Anterior cingulate cortex (tissue), 58 donors: ENCODE data around the gene PSMD13.
A peak's percentile ranks its signal among the peaks of the same experiment; 100 is the strongest.
"Not testable (repeated sequence)": the region's sequence is repeated elsewhere in the genome, so short reads cannot be mapped to it uniquely, and the experiment has no call there.

Experiments
- DNase-seq, 58 donors: peaks; one replicate each; lab custom pipeline; 2025; lab: John Stamatoyannopoulos, UW

The PSMD13 gene

DNA sequence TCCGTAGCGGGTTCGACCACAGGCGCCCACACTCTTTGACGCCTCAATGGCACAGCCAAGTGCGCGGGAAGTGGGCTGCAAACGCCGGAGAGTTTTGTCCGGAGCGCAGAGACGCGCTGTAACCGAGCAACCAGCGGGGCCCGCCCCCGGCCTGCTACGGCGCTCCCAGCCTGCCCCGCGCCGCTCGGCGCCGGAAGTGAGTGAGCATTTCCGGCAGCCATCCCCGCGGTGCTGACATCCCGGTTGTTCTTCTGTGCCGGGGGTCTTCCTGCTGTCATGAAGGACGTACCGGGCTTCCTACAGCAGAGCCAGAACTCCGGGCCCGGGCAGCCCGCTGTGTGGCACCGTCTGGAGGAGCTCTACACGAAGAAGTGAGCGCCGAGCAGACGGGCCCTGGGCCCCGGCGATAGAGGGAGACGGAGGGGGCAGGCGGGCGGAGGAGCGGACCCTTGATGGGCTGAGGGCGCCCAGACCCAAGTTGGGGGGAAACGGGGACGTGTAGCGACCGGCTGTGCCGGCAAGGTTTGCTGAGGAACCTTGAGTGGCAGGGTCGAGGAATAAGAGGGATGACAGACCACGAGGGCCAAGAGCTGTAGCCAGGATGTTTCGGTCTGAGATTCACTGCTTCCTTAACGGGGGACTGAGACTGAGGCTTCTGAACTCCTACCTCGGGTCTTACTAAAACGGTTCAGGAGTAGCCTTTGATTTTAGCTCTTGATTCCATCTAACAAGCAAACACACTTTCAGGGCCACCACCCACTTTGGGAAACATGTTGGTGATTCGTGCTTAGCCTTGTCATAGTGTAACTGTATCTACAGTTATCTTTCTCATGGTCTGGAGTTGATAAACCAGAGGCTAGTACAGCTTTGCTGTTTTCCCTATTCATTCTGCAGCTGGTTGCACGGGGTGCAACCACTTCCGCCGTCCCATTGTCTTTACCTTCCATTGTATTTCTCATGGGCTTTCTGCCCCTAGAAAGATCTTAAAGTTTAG lies at the start of gene PSMD13:
Gene PSMD13, plus strand, starts transcription at position 203 of the 994 bp plus-strand sequence. Its CDS starts 74 bp downstream, at position 277.
- DNase-seq, result peak in 57 of 58 donors; percentile 31 to 89 (median 78)

DNA sequence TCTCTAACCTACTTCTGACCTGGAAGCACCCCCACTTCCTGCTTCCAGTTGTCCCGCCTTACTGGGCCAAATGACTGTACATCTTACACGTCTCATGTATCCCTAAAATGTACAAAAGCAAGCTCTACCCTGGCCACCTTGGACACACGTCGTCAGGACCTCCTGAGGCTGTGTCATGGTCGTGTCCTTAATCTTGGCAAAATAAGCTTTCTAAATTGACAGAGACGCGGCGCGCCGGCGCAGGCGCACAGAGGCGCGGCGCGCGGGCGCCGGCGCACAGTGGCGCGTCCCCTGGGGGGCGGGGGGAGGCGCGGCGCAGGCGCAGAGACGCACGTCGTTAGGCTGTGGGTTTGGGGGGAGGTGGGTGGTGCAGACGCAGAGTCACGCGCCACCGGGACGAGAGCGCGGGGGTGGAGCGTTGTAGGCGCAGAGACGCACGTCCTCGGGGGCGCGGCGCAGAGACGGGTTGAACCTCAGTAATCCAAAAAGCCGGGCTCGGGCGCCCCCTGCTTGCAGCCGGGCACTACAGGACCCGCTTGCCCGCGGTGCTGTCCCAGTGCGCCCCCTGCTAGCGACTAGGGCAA lies 47.5 kb upstream of the PSMD13 start:
- not testable (repeated sequence) for DNase-seq

DNA sequence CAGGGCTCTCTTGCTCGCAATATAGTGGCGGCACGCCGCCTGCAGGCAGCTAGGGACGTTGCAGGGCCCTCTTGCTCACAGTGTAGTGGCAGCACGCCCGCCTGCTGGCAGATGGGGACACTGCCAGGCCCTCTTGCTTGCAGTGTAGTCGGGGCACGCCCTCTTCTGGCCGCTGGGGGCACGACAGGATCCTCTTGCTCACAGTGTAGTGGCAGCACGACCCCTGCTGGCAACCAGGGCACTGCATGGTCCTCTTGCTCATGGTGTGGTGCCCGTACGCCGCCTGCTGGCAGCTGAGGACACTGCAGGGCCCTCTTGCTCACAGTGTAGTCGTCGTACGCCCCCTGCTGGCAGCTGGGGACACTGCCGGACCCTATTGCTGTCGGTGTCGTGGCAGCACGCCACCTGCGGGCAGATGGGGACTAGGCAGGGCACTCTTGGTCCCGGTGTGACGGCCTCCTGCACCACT lies 46.9 kb upstream of the PSMD13 start:
- not testable (repeated sequence) for DNase-seq

DNA sequence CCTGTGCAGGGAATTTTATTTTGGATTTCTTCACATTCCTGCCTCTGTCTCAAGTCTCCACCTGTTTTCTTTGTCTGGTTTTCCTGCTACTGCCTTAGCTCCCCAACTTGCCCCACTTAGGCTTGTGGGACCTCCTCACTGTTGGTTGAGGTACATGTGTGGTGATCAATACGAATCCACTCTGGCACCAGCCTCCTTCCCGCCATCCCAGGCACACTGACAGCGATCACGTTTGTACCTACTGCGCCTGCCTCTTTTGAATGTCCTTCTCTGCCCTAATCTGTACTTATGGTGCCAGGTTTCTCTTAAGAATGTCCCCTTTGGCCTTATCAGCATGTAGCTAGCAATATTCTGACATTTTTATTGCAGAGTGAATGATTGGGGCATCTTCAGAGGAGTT lies 46.2 kb upstream of the PSMD13 start:
- not testable (repeated sequence) for DNase-seq

DNA sequence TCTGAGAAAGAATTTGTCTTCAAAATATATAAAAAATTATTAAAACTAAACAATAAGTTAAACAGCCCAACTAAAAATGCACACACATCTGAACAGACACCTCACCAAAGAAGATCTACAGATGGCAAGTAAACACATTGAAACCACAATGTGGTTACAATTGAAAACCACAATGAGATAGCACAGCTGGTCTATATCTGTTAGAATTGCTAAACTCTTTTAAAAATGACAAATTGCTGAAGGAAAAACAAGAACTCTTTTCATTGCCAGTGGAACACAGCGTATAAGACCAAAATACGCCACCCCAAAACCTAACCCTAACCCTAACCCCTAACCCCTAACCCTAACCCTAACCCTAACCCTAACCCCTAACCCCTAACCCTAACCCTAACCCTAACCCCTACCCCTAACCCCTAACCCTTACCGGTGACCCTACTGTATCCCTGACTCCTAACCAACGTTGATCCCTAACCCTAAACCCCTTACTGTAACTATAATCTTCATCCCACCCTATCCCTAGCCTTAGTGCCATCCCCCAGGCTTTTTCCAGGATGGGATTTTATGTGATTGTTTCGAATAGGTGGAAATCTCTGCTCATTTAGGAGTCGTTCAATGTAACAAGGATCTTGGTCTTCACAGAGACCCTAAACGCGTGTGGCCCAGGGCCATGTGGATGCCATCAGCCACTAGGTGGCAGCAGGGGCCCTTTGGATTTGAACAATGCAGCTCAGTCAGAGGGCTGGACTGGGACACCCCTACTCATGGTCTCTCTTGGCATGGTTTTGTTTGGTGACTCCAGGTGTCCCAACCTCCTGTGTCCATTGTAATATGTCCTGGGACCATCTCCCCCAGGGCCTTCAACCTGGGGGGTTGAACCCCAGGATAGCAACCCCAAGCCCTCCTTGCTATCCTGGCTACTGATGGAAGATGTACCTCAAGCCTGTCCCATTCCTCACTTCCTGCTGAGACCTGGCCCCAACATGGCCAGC lies 45.0 kb upstream of the PSMD13 start:
- not testable (repeated sequence) for DNase-seq

DNA sequence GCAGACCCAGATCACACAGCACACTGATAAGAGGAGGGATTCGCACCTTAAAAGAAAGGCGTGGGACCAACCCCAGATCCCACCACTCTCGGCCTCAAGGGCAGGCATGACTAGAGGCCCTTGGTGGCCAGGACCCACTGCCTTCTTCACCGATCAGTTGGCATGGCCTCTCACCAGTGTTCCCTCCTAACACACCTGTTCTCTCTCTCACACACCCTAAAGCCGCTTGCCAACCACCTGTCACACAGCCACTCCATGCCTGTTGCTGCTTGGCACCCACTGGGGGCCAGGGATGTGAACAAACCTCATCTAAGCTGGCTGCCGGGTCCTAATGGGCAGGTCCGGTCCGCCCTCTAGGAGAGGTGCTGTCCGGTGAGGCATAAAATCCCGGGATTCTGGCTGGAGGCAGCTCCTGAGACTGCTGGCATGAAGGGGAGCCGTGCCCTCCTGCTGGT lies 44.1 kb upstream of the PSMD13 start, which contains the start of gene SCGB1C1:
Gene SCGB1C1, plus strand, starts transcription at position 405 of the 455 bp plus-strand sequence. Its CDS starts 22 bp downstream, at position 427.
- DNase-seq, result not testable (repeated sequence)

DNA sequence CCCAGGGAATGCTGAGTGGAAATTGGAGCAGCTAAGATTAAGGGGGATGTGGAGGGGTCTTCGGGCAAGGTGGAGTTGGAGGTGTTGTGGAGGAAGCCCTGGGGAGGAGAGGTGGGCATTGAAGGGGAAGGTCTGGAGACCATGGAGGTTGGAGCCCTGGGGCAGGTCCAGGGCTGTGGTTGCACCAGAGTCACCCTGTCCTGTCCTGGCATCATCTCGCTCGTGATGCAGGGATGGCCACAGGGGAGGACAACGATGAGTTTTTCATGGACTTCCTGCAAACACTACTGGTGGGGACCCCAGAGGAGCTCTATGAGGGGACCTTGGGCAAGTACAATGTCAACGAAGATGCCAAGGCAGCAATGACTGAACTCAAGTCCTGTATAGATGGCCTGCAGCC lies 43.3 kb upstream of the PSMD13 start:
- DNase-seq, result not testable (repeated sequence)

DNA sequence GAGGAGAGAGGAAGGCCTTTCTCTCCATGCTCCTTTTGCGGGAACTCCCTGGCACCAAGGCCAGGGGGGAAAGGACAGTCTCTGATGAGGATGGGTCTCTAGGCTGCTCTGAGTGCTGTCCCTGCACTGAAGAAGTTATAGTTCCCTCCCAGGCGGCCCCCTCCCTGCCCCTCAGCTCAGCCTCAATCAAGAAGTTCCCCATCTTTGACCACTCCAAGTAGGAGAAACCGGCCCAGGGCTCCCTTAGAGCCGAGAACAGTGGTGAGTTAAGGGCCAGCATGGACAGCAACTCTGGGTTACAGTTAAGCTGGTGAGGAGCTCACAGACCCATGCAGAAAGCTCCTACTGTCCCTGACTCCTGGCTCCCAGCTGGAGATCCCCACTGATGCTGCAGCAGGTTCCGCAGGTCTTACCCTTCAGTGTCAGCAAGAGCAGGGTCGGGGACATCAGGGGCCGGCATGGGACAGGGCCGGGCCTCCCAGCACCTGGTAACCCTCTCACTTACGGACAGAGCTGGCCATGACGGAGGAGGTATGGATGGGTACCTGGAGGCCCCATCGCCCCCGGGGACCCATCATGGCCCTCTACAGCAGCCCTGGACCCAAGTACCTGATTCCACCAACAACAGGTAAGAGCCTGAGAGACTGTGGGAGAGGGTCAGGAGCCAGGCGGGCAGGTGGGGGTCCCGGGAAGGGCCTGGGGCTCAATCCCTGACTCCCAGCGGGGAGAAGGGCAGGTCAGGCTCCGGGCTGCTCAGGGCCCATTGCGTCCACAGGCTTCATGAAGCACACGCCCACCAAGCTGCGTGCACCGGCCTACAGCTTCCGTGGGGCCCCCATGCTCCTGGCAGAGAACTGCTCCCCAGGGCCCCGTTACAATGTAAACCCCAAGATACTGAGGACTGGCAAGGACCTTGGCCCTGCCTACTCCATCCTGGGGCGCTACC lies 39.7 kb upstream of the PSMD13 start:
- no peak for DNase-seq

DNA sequence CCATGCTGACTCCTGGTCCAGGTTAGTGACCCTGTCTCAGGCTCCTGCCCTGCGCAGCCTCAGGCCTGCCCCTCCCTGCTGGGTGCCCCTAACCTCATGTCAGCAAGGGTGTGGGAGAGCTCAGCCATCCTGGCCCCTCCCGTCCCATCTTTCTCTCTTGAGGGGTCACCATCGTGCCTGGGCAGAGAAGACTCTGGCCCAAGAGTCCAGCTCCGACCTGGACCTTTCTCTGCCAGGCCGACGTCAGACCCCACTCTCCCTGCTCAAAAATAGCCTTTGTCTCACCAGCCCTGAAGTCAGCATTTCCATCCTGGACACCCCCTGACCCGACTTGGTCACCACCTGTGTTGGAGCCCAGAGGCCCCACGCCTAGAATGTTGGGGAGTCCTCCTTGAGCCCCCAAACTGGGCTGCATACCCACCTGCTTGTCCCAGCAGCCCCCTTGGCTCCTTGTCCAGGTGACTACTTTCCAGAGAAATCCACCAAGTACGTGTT lies 39.0 kb upstream of the PSMD13 start:
- DNase-seq, result no peak

DNA sequence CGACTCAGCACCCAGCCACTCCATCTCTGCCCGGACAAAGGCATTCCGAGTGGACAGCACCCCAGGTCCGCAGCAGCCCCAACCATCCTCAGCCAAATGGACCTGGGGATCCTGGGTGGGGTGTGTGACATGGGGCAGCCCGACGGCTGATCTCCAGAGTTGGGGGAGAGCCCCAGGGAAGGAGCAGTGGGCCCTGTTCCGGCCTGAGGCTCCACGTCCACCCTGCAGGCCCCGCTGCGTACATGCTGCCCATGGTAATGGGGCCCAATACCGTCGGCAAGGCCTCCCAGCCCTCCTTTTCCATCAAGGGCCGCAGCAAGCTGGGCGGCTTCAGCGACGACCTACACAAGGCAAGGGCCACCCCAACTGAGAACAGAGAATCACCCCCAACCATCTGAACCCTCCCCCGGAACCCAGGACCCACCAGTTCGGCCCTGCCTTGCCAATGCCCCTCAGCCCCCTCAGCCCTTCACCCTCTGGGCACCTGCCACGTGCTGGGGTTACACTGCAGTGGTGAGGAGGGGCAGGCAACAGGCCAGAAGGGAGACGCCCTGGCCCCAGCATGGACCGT lies 38.5 kb upstream of the PSMD13 start:
- DNase-seq, result no peak

DNA sequence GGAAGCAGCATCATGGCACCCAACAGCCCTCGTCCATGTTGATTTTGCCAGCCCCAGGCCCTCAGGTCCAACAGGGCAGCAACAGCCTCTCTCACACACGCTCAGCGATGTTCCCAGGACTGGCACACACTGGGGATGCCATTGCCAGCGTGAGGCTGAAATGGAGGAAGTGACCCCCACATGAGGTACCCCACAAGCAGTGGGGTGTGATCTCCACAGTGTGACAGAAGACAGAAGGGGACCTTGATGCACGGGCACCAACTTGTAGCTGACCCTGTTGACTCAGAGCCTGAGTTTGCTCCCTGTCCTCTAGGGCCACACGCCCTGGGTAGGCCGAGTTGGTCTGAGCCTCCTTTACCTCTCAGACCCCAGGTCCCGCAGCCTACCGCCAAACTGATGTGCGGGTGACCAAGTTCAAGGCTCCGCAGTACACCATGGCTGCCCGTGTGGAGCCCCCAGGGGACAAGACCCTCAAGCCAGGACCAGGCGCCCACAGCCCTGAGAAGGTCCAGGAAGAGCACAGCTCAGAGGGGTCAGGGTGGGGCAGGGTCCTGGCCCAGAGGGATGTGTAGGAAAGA lies 37.7 kb upstream of the PSMD13 start:
- DNase-seq, result no peak

DNA sequence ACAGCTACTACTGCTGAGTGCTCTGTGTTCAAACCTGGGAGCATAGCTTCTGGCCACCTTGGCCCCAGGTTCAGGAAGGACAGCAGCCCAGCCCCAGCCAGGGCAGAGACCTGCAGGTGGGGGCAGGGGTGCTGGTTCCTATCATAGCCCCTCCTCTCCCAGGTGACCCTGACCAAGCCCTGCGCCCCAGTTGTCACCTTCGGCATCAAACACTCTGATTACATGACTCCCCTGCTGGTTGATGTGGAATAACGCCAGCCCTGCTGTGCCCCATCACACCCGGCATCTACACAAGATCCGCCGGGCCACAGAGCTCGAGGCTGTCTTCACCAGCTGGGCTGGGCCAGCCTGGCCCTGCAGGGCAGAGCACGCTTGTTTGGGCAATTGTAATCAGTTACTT lies 37.0 kb upstream of the PSMD13 start:
- DNase-seq, result no peak

DNA sequence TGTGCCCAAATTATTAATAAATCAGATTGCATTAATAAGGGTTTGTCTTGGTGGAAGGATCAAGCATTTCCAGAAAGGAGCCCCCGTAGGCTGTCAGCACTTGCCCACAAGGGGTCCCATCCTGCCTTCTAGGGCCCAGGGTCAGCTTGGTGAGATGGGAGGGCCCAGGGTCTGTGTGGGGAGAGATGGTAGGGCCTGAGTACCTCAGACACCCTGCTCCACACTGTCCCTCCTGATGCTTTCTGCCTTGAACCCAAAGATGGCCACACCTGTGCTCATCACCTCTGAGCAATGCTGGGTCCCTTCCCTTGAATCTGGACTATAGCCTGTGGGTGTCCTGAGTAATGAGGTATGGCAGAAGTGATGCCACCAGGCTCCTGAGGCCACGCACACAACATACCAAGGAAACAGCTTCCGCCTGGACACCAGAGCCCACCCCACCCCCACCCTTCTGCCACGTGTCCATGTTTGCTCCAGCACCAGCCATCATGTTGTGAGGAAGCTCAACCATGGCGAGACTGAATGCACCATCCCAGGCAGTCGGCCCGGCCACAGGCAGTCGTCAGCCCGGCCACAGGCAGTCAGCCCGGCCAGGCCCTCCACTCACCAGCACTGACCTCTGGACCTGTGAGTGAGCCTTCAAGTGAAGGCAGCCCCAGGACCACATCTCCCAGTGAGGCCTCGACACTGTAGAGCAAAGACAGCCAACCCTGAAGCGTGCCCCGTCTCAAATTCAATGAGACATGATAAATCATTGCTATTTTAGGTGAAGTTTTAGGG lies 36.4 kb upstream of the PSMD13 start:
- no peak for DNase-seq

DNA sequence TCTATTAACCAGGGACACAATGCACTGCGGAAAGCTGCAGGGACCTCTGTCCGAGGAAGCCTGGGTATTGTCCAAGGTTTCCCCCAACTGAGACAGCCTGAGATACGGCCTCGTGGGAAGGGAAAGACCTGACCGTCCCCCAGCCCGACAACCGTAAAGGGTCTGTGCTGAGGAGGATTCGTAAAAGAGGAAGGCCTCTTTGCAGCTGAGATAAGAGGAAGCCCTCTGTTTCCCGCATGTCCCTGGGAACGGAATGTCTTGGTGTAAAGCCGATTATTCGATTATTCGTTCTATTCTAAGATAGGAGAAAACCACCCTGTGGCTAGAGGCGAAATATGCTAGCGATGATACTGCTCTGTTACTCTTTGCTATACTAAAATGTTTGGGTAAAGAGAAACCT lies 34.8 kb upstream of the PSMD13 start:
- no peak for DNase-seq

DNA sequence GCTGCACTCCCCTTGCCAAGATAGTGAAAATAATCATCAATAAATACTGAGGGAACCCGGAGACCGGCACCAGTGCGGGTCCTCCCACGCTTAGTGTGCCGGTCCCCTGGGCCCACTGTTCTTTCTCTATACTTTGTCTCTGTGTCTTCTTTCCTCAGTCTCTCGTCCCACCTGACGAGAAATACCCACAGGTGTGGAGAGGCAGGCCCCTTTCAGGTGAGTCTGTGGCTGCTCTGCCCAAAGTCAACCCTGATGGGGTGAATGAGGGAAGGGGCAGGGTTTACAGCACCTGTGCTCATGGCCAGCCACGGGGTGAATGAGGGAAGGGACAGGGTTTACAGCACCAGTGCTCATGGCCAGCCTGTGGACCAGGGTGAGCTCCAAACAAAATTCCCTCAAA lies 34.3 kb upstream of the PSMD13 start:
- DNase-seq, result no peak

DNA sequence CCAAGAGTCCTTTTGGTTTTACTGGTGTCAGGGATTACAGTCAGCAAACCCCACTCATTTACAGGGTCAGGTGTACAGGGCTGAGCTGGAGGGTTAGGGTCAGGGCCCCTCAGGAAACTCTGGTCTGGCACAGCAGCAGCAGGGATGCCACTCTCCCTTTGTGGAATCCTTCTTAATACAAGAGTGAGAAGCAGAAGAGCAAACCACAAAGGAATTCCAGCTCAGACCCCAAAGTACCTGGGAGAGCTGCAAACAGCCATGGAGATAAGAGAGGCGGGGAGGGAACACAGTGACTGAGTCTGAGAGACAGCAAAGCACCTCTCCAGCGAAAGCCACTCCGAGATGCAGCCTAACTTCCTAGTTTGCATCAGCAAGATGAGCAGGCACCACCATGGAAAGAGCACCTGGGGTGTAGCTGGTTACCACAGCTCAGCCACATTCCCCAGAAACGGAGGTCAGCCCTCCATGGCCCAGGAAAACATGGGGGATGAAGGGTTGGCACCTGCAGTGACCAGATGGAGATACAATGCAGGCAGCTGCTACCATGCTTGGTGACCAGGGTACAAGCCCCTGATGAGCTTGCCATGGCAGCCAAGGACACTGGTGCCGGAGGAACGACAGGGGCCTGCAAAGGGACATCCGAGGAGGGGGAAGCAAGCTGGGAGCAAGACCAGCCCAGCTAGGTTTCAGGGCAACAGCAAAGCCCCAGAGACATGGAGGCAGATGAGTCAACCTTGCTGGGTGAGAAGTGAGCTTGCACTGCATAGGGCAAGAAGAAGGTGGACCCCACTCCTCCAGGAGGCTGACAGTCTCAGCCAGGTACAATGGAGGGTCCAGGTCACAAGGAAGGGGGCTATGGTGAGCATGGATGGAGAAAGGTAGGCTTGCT lies 33.5 kb upstream of the PSMD13 start:
- DNase-seq, result no peak
